IMR-90 (cell line): ENCODE data around the gene PARP16. TPM values are rescaled to one million over a fixed set of nuclear protein-coding genes. Genes with fewer than 3 reads are reported as not detected.

Experiments
- ATAC-seq: fragments of 200-7000 bp; cut with Tn5 transposase; 2 replicates; pipeline ENCODE4 v1.9.1; 2020; ENCODE audit warnings: low read depth, mild to moderate bottlenecking, moderate library complexity
- BruUV-seq: library from RNA; stranded (reverse); fragments of 400-500 nt; replicated peaks from 2 replicates; lab custom pipeline; 2021; lab: Mats Ljungman, UMichigan
- CTCF ChIA-PET: fragments of 300-600 bp; formaldehyde crosslinking; extraction: SDS; loops from one replicate; lab custom pipeline; 2021; ENCODE audit warnings: antibody characterized with exemption; lab: Yijun Ruan, JAX
- POLR2A ChIA-PET: fragments of 300-600 bp; sonication (Branson Sonifier 250); formaldehyde crosslinking; loops from one replicate; lab custom pipeline; 2022; ENCODE audit warnings: antibody characterized with exemption; ENCODE audit not compliant: unreplicated experiment; lab: Charles Lee
- DNase-seq: peaks from one replicate; pipeline ENCODE4 v3.0.0; 2013
- H2AFZ ChIP-seq: replicated peaks from 2 replicates; pipeline ENCODE3; 2013; ENCODE audit warnings: low read length, mild to moderate bottlenecking; ENCODE audit not compliant: poor library complexity
- H2AK5ac ChIP-seq: 2 replicates; pipeline ENCODE4 v1.6.1; 2013; ENCODE audit warnings: low read depth, low read length, inconsistent platforms
- H2AK9ac ChIP-seq: replicated peaks from 2 replicates; pipeline ENCODE3; 2013; ENCODE audit warnings: mild to moderate bottlenecking, low read depth, low read length, moderate library complexity; ENCODE audit not compliant: poor library complexity
- H2BK120ac ChIP-seq: 2 replicates; pipeline ENCODE4 v1.6.1; 2013; ENCODE audit warnings: low read depth, low read length, inconsistent platforms
- H2BK15ac ChIP-seq: 3 replicates; pipeline ENCODE4 v1.6.1; 2013; ENCODE audit warnings: low read depth, low read length, inconsistent platforms
- H2BK20ac ChIP-seq: 2 replicates; pipeline ENCODE4 v1.6.1; 2013; ENCODE audit warnings: low read depth, mild to moderate bottlenecking, inconsistent platforms, low read length, moderate library complexity
- H2BK5ac ChIP-seq: 2 replicates; pipeline ENCODE4 v1.6.1; 2013; ENCODE audit warnings: mild to moderate bottlenecking, low read depth, low read length, inconsistent platforms; ENCODE audit not compliant: poor library complexity, severe bottlenecking
- H3K14ac ChIP-seq: replicated peaks from 2 replicates; pipeline ENCODE4 v1.6.1; 2013; ENCODE audit warnings: low read depth, low read length, inconsistent platforms
- H3K18ac ChIP-seq: 2 replicates; pipeline ENCODE4 v1.6.1; 2013; ENCODE audit warnings: low read depth, low read length, control low read depth
- H3K23ac ChIP-seq: 2 replicates; pipeline ENCODE4 v1.6.1; 2013; ENCODE audit warnings: low read depth, low read length, inconsistent platforms
- H3K27ac ChIP-seq: 2 replicates; pipeline ENCODE4 v1.5.1; 2013; ENCODE audit warnings: mild to moderate bottlenecking, control low read depth, low read length; ENCODE audit not compliant: insufficient read depth
- H3K27me3 ChIP-seq: 2 replicates; pipeline ENCODE4 v1.6.1; 2013; ENCODE audit warnings: low read length; ENCODE audit not compliant: control insufficient read depth, insufficient read depth
- H3K36me3 ChIP-seq: 2 replicates; pipeline ENCODE4 v1.6.1; 2013; ENCODE audit warnings: low read length, mixed read lengths; ENCODE audit not compliant: control insufficient read depth, insufficient read depth
- H3K4ac ChIP-seq: 2 replicates; pipeline ENCODE4 v1.6.1; 2013; ENCODE audit warnings: low read depth, low read length, inconsistent platforms
- H3K4me1 ChIP-seq: 2 replicates; pipeline ENCODE4 v1.6.1; 2013; ENCODE audit warnings: low read length, mixed read lengths; ENCODE audit not compliant: control insufficient read depth, insufficient read depth
- H3K4me2 ChIP-seq: 2 replicates; pipeline ENCODE4 v1.6.1; 2013; ENCODE audit warnings: low read depth, mild to moderate bottlenecking, control low read depth, low read length, moderate library complexity
- H3K4me3 ChIP-seq: 2 replicates; pipeline ENCODE4 v1.5.1; 2013; ENCODE audit warnings: low read depth, mild to moderate bottlenecking, control low read depth, low read length, moderate library complexity; ENCODE audit not compliant: insufficient read depth
- H3K56ac ChIP-seq: 2 replicates; pipeline ENCODE4 v1.6.1; 2013; ENCODE audit warnings: low read length, inconsistent platforms; ENCODE audit not compliant: insufficient read depth; ENCODE audit errors: extremely low read depth
- H3K79me1 ChIP-seq, 2 experiments: 2 replicates each; pipeline ENCODE4 v1.6.1; 2013; ENCODE audit warnings: low read length in 2 of 2, inconsistent platforms in 1 of 2, low read depth in 1 of 2
- H3K9ac ChIP-seq: 2 replicates; pipeline ENCODE4 v1.6.1; 2013; ENCODE audit warnings: low read depth, low read length, control low read depth
- H3K9me1 ChIP-seq: 2 replicates; pipeline ENCODE4 v1.6.1; 2013; ENCODE audit warnings: low read length, inconsistent platforms; ENCODE audit not compliant: insufficient read depth
- H3K9me3 ChIP-seq: 2 replicates; pipeline ENCODE4 v1.6.1; 2013; ENCODE audit warnings: low read length; ENCODE audit not compliant: control insufficient read depth, insufficient read depth
- H4K20me1 ChIP-seq: 2 replicates; pipeline ENCODE4 v1.6.1; 2013; ENCODE audit warnings: low read length, inconsistent platforms; ENCODE audit not compliant: insufficient read depth
- H4K5ac ChIP-seq: 2 replicates; pipeline ENCODE4 v1.6.1; 2013; ENCODE audit warnings: mild to moderate bottlenecking, low read depth, low read length, control low read depth
- H4K8ac ChIP-seq, 2 experiments: 2 replicates each; pipeline ENCODE4 v1.6.1; 2013; ENCODE audit warnings: low read depth in 2 of 2, low read length in 2 of 2, control low read depth in 1 of 2, inconsistent platforms in 1 of 2
- H4K91ac ChIP-seq: 2 replicates; pipeline ENCODE4 v1.6.1; 2013; ENCODE audit warnings: low read depth, low read length, inconsistent platforms; ENCODE audit not compliant: insufficient read depth
- BHLHE40 ChIP-seq: fragments of 150-350 bp; IDR thresholded peaks from 2 replicates; pipeline ENCODE4 v1.6.1; 2016; ENCODE audit warnings: mild to moderate bottlenecking, low read depth, low read length
- CEBPB ChIP-seq: IDR thresholded peaks from 2 replicates; pipeline ENCODE4 v1.6.1; 2012; ENCODE audit warnings: low read depth, low read length, improper control_type of control experiment
- CHD1 ChIP-seq: IDR thresholded peaks from 2 replicates; pipeline ENCODE4 v1.6.1; 2012; ENCODE audit warnings: low read depth, low read length, improper control_type of control experiment
- CTCF ChIP-seq: conservative IDR thresholded peaks from 2 replicates; pipeline ENCODE4 v1.5.1; 2012; ENCODE audit warnings: mild to moderate bottlenecking, low read depth, low read length, improper control_type of control experiment
- ELK1 ChIP-seq: fragments of 150-350 bp; IDR thresholded peaks from 2 replicates; pipeline ENCODE4 v1.6.1; 2016; ENCODE audit warnings: low read depth, mild to moderate bottlenecking, low read length, moderate library complexity, borderline replicate concordance
- FOS ChIP-seq: fragments of 150-350 bp; IDR thresholded peaks from 2 replicates; pipeline ENCODE4 v1.6.1; 2016; ENCODE audit warnings: low read depth, low read length
- MAFK ChIP-seq: IDR thresholded peaks from 2 replicates; pipeline ENCODE4 v1.6.1; 2012; ENCODE audit warnings: low read depth, low read length, improper control_type of control experiment
- MAZ ChIP-seq: IDR thresholded peaks from 2 replicates; pipeline ENCODE4 v1.6.1; 2012; ENCODE audit warnings: low read depth, mild to moderate bottlenecking, low read length, improper control_type of control experiment, moderate library complexity, borderline replicate concordance
- MXI1 ChIP-seq: IDR thresholded peaks from 2 replicates; pipeline ENCODE4 v1.6.1; 2012; ENCODE audit warnings: low read depth, mild to moderate bottlenecking, low read length, moderate library complexity, borderline replicate concordance
- NFE2L2 ChIP-seq: fragments of 150-350 bp; IDR thresholded peaks from 2 replicates; pipeline ENCODE4 v1.6.1; 2016; ENCODE audit warnings: low read depth, mild to moderate bottlenecking, low read length
- POLR2A ChIP-seq: IDR thresholded peaks from 2 replicates; pipeline ENCODE4 v1.6.1; 2012; ENCODE audit warnings: mild to moderate bottlenecking, low read depth, low read length
- RAD21 ChIP-seq: IDR thresholded peaks from 2 replicates; pipeline ENCODE4 v1.6.1; 2012; ENCODE audit warnings: low read length, improper control_type of control experiment
- RCOR1 ChIP-seq: IDR thresholded peaks from 2 replicates; pipeline ENCODE4 v1.6.1; 2012; ENCODE audit warnings: mild to moderate bottlenecking, low read length, improper control_type of control experiment; ENCODE audit not compliant: insufficient replicate concordance
- RFX5 ChIP-seq: IDR thresholded peaks from 2 replicates; pipeline ENCODE4 v1.8.0; 2012; ENCODE audit warnings: low read depth, mild to moderate bottlenecking, low read length, moderate library complexity
- SMC3 ChIP-seq: fragments of 150-350 bp; IDR thresholded peaks from 2 replicates; pipeline ENCODE4 v1.6.1; 2016; ENCODE audit warnings: low read depth, mild to moderate bottlenecking, antibody characterized with exemption, low read length, moderate library complexity
- USF2 ChIP-seq: fragments of 150-350 bp; IDR thresholded peaks from 2 replicates; pipeline ENCODE4 v1.6.1; 2017; ENCODE audit warnings: mild to moderate bottlenecking, antibody characterized with exemption, low read length, low read depth
- WGBS, 2 experiments: methylation state at CpG; one replicate each; pipeline versions ENCODE4 v1.1.5 to v1.1.7; 2013; ENCODE audit warnings: missing lambda C conversion rate in 2 of 2; ENCODE audit not compliant: insufficient read length in 1 of 2; ENCODE audit errors: extremely low coverage in 2 of 2; 5-methylcytosine and 5-hydroxymethylcytosine counted together
- dilution Hi-C: fragments of 300-500 bp; cut with HindIII; formaldehyde crosslinking; loops from one replicate; pipeline ENCODE4 v1.14.3; 2018; ENCODE audit warnings: low sequenced_read_pairs; ENCODE audit not compliant: unreplicated experiment
- in situ Hi-C: fragments of 300-500 bp; cut with MboI; formaldehyde crosslinking; loops from 3 replicates; pipeline ENCODE4 v1.14.3; 2019; ENCODE audit warnings: low sequenced_read_pairs, inconsistent platforms, mixed read lengths
- intact Hi-C: fragments of 100-400 bp; cut with micrococcal nuclease; formaldehyde crosslinking; loops from 2 replicates; pipeline ENCODE4 v1.10.0; 2022
- polyA plus RNA-seq, 3 experiments: library from polyadenylated mRNA; depleted of rRNA; stranded (reverse); fragments of >200 nt; gene quantifications; 2 replicates each; pipeline ENCODE4 v1.2.3, GENCODE V29; 2012; ENCODE audit warnings: low replicate concordance in 1 of 3
- total RNA-seq: library from RNA; depleted of rRNA; stranded (reverse); fragments of >200 nt; gene quantifications from 2 replicates; pipeline ENCODE4 v1.2.3, GENCODE V29; 2012

The PARP16 gene
- total and polyA plus RNA-seq, 2 of the 4 experiments (the other 2 are of a cell fraction), result 1.3 to 5.0 TPM

GRCh38 chr15:65329288-65329983 lies 42.8 kb upstream of the PARP16 start:
- H3K27ac ChIP-seq, result no peak overlapping the region
- no peak overlapping the region for H3K14ac ChIP-seq
- no peak overlapping the region for H3K4me2 ChIP-seq
- WGBS, 2 experiments, result no CpG with 5 or more reads among the region's 21 CpGs
- DNase-seq, result no peak
- no peak overlapping the region for H3K56ac ChIP-seq
- no peak overlapping the region for H2AK9ac ChIP-seq
- CTCF ChIA-PET, result no interaction called here
- H3K23ac ChIP-seq, result no peak overlapping the region
- no peaks in the 10 kb centered on the region for H3K9me1 ChIP-seq
- H2AFZ ChIP-seq, result no peak overlapping the region
- POLR2A ChIA-PET, result no interaction called here
- H3K79me1 ChIP-seq, result no peaks in the 10 kb centered on the region
- dilution Hi-C loops, result no loop called here
- H2AK5ac ChIP-seq, result no peak overlapping the region
- ATAC-seq, result no peak
- no peak overlapping the region for H3K18ac ChIP-seq
- H3K4me1 ChIP-seq, result no peaks in the 10 kb centered on the region
- in situ Hi-C loops, result no loop called here
- no peak overlapping the region for H3K4me3 ChIP-seq
- no peaks in the 10 kb centered on the region for H3K9me3 ChIP-seq
- no peaks in the 10 kb centered on the region for H4K20me1 ChIP-seq
- H4K8ac ChIP-seq, result no peak overlapping the region
- H4K5ac ChIP-seq, result no peak overlapping the region
- no peak overlapping the region for H3K4ac ChIP-seq
- BruUV-seq, result no TSS peak
- H2BK20ac ChIP-seq, result no peak overlapping the region
- H3K9ac ChIP-seq, result no peak overlapping the region
- H4K91ac ChIP-seq, result no peak overlapping the region
- no peaks in the 10 kb centered on the region for H3K36me3 ChIP-seq
- no peak overlapping the region for H2BK15ac ChIP-seq
- intact Hi-C loops, result no loop called here
- peaks cover 23% of the 10 kb centered on the region; the same call in 1 of the 2 replicates for H3K27me3 ChIP-seq
- TF ChIP-seq USF2 (no peak), CHD1 (no peak), RAD21 (no peak), ELK1 (no peak), RFX5 (no peak), POLR2A (no peak), CEBPB (no peak), BHLHE40 (no peak), MAZ (no peak), MAFK (no peak), CTCF (no peak), FOS (no peak), SMC3 (no peak), MXI1 (no peak), NFE2L2 (no peak), RCOR1 (no peak)
- H2BK120ac ChIP-seq, result no peak overlapping the region
- no peak overlapping the region for H2BK5ac ChIP-seq
